Jurkat, Clone E6-1 (cell line): ENCODE results near the gene SSTR4.
"Not testable (repeated sequence)": the region's sequence is repeated elsewhere in the genome, so short reads cannot be mapped to it uniquely, and the experiment has no call there.

Experiments used
- DNase-seq: peaks from one replicate; pipeline ENCODE4 v3.0.0-alpha.2; 2011; ENCODE audit warnings: low read depth, low spot score
- H3K4me3 ChIP-seq: 2 replicates; pipeline ENCODE4 v1.5.1; 2011; ENCODE audit warnings: mild to moderate bottlenecking, low read length, control low read depth, moderate library complexity

The SSTR4 gene

DNA sequence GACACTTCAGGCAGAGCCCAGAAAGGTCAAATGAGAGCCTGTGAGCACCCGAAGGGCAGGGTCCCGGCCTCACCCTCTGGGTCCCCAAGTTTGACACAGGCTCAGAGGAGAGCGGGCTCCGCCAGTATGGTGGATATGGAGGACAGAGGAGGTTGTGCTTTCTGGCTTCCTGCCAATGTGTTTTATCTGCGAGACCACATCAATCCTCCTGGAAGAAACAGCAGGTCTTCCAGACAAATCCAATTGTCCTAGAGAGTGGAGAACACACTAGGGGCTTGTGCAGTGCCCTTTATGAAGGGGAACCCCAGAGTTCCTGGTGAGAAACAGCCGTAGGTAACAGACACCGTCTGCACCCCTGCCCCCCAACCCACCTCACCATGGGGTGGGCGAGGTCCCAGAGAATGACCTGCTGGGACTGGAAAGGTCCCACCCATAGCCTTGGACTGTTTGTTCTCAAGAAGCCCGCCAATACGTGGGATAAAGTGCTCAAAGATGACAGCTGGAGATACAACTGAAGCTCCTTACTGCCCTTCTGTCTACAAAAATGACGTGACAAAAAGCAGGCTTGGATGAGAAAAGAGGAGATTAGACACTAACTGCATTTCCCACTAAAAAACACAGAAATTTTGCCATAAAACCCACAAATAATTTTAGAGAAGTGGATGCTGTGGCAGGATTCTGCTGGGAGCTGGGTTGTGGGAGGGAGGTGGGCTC is 23.9 kb upstream of the SSTR4 start:
- DNase-seq, result no peak
- no peak overlapping the region for H3K4me3 ChIP-seq

GRCh38 chr20:23013429-23013828 is 21.7 kb upstream of the SSTR4 start:
- DNase-seq, result no peak
- no peak overlapping the region for H3K4me3 ChIP-seq

DNA sequence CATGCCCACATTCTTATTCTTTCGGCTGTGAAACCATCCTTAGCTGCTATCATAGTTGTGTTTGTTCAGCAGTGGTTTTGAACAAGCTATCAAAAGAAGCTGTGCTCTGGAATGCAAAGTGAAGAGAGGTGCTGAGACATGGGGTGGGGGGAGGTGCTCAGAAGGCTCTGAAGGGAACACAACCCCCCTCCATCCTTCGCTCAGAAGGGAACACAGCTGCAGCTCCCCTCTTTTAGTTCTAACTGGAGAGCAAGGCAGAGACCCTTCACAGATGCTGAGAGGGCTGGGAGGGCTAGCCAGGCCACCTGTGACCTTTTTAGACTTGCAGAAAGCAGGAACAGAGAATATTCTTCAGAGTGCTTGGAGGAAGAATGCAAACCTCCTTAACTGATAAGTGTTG is 17.6 kb upstream of the SSTR4 start:
- no peak for DNase-seq

GRCh38 chr20:23018432-23018831 is 16.7 kb upstream of the SSTR4 start:
- DNase-seq, result no peak
- H3K4me3 ChIP-seq, result no peak overlapping the region

More for the DNA sequence above, 17.6 kb upstream of the SSTR4 start:
- H3K4me3 ChIP-seq, result no peak overlapping the region

GRCh38 chr20:23018941-23019340 is 16.2 kb upstream of the SSTR4 start:
- H3K4me3 ChIP-seq, result no peak overlapping the region
- no peak for DNase-seq

DNA sequence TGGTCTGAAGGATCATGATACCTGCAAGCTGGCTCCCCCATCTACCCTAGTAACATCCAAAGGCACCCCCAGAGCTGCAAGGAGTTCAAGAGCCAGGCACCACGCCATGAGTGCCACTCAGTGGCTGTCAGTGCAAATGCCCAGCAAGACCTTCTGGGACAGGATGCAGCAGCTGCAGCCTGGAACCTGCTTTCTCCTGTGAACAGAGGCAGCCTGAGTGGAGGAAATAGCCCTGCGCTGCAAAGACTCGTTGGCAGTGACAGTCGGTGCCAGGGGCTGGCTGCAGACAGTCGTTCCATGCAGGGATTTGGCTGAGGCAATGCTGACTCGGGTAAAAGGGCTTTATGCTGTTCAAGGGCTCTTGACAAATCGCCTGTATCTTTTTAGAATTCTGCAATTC is 15.7 kb upstream of the SSTR4 start:
- no peak for DNase-seq
- no peak overlapping the region for H3K4me3 ChIP-seq

DNA sequence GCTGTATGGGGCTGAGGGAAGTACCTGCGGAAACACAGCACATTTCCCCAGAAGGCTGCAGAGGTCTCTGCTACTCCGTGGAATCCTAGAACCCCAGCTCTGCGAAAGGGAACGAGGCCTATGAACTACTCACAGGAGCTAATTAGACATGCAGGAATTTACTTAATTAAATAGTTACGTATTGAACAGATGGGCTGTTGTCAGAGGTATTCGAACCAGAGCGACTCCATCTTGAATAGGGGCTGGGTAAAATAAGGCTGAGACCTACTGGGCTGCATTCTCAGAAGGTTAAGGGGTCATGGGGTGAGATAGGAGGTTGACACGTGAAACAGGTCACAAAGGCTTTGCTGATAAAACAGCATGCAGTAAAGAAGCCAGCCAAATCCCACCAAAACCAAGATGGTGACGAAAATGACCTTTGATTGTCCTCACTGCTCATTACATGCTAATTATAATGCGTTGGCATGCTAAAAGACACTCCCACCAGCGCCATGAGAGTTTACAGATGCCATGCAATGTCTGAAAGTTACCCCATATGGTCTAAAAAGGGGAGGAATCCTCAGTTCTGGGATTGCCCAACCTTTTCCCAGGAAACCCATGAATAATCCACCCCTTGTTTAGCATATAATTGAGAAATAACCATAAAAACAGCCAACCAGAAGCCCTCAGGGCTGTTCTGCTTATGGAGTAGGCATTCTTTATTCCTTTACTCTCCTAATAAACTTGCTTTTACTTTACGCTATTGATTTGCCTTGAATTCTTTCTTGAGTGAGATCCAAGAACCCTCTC is 14.7 kb upstream of the SSTR4 start:
- DNase-seq, result no peak
- H3K4me3 ChIP-seq, result no peak overlapping the region

- H3K4me3 ChIP-seq, result no peak overlapping the region
- DNase-seq, result no peak
Measured at GRCh38 chr20:23021541-23021940, 13.6 kb upstream of the SSTR4 start.

DNA sequence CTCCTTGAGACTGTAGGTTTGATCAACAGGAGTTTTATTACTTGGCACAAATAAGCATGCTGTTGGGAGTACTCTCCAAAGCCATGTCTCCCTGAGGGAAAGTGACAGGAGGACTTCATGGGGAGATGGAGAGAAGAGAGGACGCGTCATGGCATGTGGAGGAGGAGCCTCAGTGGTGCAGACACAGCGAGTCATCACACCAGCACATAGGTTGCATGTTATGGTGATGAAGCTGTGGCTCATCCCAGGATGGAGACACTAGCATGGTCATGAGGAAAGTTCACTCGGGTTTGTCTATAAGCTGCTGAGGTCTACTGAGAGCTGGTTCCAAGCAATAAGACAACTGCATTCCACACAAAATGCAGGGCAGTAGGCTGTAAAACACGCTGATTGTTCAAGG is 13.2 kb upstream of the SSTR4 start:
- no peak for DNase-seq
- no peak overlapping the region for H3K4me3 ChIP-seq

- H3K4me3 ChIP-seq, result no peak overlapping the region
- no peak for DNase-seq
Measured at GRCh38 chr20:23022849-23023248, 12.3 kb upstream of the SSTR4 start.

DNA sequence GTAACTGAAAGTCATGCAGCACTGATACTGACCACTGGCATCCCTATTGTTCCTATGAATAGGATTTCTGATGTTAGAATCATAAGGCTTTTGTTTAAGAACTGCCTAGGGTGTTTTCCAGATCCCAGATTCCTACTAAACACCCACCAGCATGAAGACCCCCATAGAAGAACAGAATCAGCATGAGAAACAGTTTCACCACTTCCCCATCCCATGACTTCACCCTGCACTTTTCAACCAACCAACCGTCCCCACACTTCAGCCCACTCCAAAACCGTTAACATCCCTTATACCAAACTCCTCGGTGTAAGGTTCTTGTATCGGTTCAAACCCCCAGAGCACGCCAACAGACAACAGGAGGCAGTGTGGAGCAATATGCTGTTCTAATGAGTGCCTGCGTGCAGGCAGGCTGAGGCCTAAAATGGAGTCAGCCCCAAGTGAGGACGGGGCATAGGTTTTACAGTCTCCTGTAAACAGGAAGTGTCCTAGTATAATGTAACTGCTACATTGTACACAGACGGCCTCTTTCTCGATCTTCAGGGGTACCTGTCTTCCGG is 11.4 kb upstream of the SSTR4 start:
- no peak for DNase-seq
- no peak overlapping the region for H3K4me3 ChIP-seq

DNA sequence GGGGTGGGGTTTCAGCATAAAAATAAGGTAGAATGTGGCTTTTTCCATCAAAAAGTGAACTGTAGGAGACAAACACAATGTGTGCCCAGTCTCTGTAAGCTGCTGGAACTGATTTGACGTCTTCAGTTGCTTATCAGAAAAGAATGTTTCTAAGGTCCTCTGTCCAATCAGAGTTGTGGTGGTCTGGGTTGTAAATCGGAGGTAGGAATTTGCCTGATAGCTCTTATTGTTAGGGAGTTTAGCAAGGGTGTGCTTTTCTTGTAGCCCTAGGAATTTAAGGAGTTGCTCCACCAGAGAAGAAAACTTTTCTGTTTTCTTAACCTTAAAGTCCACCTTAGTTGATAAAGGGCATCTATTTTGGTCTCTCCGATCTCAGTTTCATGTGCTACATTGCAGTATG is 10.4 kb upstream of the SSTR4 start:
- no peak overlapping the region for H3K4me3 ChIP-seq

GRCh38 chr20:23025503-23025902 is 9.6 kb upstream of the SSTR4 start:
- DNase-seq, H3K4me3 ChIP-seq: not testable (repeated sequence)

More for the DNA sequence above, 10.4 kb upstream of the SSTR4 start:
- no peak for DNase-seq

GRCh38 chr20:23027721-23028120 is 7.4 kb upstream of the SSTR4 start:
- H3K4me3 ChIP-seq, result no peak overlapping the region
- no peak for DNase-seq

DNA sequence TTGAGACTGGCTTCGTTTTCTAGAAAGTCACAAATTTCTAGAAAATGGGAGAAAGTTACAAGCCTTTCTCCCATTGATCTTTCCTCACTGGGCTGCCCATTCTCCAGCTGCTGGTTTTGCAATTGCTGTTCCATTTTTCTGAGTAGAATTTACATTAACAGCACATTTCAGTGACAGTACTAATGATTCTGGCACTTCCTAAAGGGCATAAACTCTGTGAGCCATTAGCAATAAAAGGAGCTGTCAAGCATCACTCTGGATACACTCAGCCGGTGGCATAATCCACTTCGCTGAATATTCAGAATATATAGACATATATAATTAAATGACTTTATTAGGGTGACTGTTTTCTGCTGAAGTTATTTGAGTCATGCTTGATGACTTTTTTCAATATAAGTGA is 6.7 kb upstream of the SSTR4 start:
- no peak for DNase-seq
- no peak overlapping the region for H3K4me3 ChIP-seq

DNA sequence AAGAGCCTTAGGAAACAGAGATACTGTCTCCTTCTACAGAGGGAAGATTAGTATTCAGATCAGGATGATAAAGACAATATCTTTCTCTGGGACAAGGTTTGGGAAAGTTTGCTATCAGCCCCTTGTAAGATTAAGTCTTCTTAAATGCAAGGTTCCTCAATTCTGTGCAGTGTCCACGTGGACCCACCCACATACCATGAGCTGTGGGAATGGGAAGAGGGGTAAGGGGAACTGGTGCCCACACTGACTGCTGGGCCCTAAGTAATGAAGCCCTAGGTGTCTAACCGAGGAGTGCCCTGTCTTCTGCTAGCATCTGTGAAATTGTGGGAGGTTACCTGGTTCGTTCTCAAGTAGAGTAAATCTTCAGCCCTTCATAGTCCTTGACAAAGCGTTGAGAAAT is 5.8 kb upstream of the SSTR4 start:
- H3K4me3 ChIP-seq, result no peak overlapping the region
- DNase-seq, result no peak

DNA sequence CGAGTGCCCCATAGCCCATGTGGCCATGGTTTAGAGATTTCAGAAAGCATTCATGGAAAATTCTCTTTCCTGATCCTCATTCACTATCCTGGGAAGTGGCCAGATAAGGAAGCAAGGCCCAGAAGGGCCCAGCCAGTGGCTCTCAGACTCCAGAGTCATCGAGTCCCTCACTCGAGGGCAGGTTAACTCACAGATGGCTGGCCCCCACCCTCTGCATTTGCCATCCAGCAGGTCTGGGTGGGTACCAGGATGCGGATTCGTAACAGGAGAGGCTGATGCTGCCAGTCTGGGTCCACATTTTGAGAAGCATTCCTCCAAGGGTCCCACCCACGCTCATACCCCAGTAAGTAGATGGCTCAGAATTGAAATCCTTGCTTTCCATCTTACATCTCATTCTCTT is 3.8 kb upstream of the SSTR4 start:
- no peak for DNase-seq
- no peak overlapping the region for H3K4me3 ChIP-seq

DNA sequence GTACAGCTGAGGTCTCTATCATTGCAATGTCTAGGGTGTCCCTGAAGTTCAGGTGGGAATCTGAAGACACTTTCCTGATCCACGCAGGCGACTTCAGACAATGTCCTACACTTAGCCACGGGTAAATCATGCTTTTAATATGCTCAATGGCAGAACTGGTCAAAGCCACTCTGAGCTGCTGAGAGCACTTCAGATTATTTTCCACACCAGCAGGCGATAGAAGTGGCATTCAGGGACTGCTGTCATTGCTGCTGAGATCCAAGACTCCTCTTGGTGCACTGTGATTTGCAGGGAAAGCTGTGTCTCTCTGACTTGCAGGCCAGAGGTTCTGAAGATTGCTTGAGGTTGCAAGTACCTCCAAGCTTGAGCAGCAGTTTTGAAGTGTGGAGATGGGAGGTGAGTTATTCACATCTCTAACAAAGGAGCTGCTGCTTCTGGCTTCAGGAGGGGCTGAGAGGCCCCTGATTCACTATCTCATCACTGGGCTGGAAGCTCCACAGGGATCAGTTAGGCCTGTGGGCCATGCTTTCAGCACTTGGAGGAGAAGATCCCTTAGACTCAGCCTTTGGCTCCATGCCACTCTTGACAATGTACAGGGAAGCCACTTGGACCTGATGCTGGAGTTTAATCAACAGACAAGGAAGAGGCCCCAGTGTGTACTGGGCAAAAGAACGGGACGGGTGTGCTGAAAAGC is 2.9 kb upstream of the SSTR4 start:
- DNase-seq, result no peak

DNA sequence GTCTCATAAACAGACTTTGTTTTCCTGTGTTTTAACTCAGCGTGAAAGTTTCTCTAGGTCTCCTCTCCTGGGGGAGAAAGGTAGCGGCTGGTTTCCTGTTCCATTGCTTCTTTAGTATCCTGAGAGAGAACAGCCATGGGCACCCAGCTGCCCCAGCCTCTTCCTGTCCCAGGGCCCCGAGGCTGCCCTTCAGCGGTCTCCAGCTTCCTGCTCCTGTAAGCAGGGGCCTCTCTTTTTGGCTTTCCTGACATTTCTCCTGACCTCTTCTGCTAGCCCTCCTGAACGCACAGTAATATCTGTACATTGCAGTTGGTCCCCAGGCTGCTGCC is 2.4 kb upstream of the SSTR4 start:
- no peak for DNase-seq
- no peak overlapping the region for H3K4me3 ChIP-seq

More for the DNA sequence above, 2.9 kb upstream of the SSTR4 start:
- H3K4me3 ChIP-seq, result no peak overlapping the region

- DNase-seq, result no peak
- no peak overlapping the region for H3K4me3 ChIP-seq
Measured at GRCh38 chr20:23033918-23034317, 1.2 kb upstream of the SSTR4 start.
